Uterus (tissue), 4 donors: ENCODE measurements around the gene DAPK2. TPM values are rescaled to one million over a fixed set of nuclear protein-coding genes. Genes with fewer than 3 reads are reported as not detected.

ENCODE experiments used
- DNase-seq, 2 donors: peaks; one replicate each; pipeline ENCODE4 v3.0.0-alpha.2; 2019 to 2020
- H3K27ac ChIP-seq, 2 donors: fragments of 200-600 bp; sonication (generic); 1 replicate in 1 of 2; 2 replicates in 1 of 2; pipeline ENCODE4 v1.5.1; 2016 to 2018
- H3K27me3 ChIP-seq, 2 donors: fragments of 200-600 bp; sonication (generic); one replicate each; pipeline ENCODE4 v1.5.1; 2018 to 2019; ENCODE audit warnings: control low read depth in 1 of 2
- H3K36me3 ChIP-seq, 2 donors: fragments of 200-600 bp; sonication (generic); one replicate each; pipeline ENCODE4 v1.5.1; 2019; ENCODE audit warnings: control low read depth in 1 of 2
- H3K4me1 ChIP-seq, 2 donors: fragments of 200-600 bp; sonication (generic); one replicate each; pipeline ENCODE4 v1.5.1; 2018 to 2019; ENCODE audit warnings: control low read depth in 1 of 2
- H3K4me3 ChIP-seq, 2 donors: fragments of 200-600 bp; sonication (generic); 1 replicate in 1 of 2; 2 replicates in 1 of 2; pipeline ENCODE4 v1.5.1; 2018 to 2019; ENCODE audit warnings: mild to moderate bottlenecking in 1 of 2
- H3K9me3 ChIP-seq, 2 donors: fragments of 200-600 bp; sonication (generic); one replicate each; pipeline ENCODE4 v1.5.1; 2019; ENCODE audit warnings: control low read depth in 1 of 2
- POLR2A ChIP-seq, 2 donors: fragments of 450-650 bp; IDR thresholded peaks; one replicate each; pipeline ENCODE4 v1.6.1; 2016; ENCODE audit warnings: antibody characterized with exemption in 2 of 2, mild to moderate bottlenecking in 1 of 2, moderate library complexity in 1 of 2
- intact Hi-C: fragments of 100-400 bp; cut with DNase I; formaldehyde crosslinking; loops from one replicate; pipeline ENCODE4 v1.15.1; 2023; ENCODE audit warnings: low total_unique reads
- total RNA-seq, 4 donors: library from RNA; depleted of rRNA in 3 of 4; stranded (reverse); fragments of >200 nt in 3 of 4; gene quantifications; one replicate each; pipeline versions ENCODE4 v1.1.0 to v1.2.4, GENCODE V29; 2014 to 2023
- TF ChIP-seq, protein P1 (sequence below), 4 experiments: fragments of 200-600 bp in 2 of 4; fragments of 450-650 bp in 2 of 4; sonication (generic) in 2 of 4; IDR thresholded peaks; one replicate each; pipeline ENCODE4 v1.5.1; 2016 to 2019; ENCODE audit warnings: antibody characterized with exemption in 4 of 4, mild to moderate bottlenecking in 2 of 4, moderate library complexity in 1 of 4
- donor health status: DM: yes; HTN: yes; CAD: no.

The DAPK2 gene
- total RNA-seq, 4 donors from 2014 or later = 0.88 to 5.3 (median 1.4) TPM

DNA sequence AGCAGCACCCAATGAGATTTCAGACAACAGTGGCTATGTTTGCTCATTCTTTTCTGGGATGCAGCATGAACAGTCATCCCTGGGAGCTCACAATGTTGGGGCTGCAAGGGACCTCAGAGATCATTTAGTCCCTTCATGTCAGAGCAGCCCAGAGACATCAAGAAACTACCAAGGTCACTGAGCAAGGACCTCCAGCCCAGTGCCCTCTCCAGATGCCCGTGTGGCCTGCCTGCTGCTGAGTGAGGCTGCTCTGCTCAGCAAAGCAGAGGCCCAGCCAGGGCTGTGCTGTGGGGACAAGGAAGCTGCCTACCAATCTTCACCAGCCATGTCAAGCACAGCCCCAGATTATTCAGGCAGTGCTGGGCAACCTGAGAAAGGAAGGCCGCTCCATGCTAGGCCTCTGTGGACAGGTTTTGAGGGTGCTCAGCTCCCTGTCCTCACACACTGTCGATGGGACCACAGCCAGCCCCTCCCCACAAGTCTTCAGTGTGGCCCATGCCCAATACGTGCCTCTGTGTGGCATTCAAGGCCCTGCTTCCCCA lies 99.7 kb downstream of the DAPK2 start:
- Histone ChIP-seq H3K27ac (no peak overlapping the region), H3K36me3 (no peaks in the 10 kb centered on the region), H3K27me3 (no peaks in the 10 kb centered on the region), H3K4me1 (no peaks in the 10 kb centered on the region), H3K4me3 (no peak overlapping the region), H3K9me3 (no peaks in the 10 kb centered on the region)
- TF ChIP-seq, protein P1, sequence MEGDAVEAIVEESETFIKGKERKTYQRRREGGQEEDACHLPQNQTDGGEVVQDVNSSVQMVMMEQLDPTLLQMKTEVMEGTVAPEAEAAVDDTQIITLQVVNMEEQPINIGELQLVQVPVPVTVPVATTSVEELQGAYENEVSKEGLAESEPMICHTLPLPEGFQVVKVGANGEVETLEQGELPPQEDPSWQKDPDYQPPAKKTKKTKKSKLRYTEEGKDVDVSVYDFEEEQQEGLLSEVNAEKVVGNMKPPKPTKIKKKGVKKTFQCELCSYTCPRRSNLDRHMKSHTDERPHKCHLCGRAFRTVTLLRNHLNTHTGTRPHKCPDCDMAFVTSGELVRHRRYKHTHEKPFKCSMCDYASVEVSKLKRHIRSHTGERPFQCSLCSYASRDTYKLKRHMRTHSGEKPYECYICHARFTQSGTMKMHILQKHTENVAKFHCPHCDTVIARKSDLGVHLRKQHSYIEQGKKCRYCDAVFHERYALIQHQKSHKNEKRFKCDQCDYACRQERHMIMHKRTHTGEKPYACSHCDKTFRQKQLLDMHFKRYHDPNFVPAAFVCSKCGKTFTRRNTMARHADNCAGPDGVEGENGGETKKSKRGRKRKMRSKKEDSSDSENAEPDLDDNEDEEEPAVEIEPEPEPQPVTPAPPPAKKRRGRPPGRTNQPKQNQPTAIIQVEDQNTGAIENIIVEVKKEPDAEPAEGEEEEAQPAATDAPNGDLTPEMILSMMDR (IDR thresholded peaks at IDR 0.05) = no peak
- TF ChIP-seq POLR2A (IDR thresholded peaks at IDR 0.05) = no peak
- no peak for DNase-seq
- intact Hi-C loops = no loop called here

DNA sequence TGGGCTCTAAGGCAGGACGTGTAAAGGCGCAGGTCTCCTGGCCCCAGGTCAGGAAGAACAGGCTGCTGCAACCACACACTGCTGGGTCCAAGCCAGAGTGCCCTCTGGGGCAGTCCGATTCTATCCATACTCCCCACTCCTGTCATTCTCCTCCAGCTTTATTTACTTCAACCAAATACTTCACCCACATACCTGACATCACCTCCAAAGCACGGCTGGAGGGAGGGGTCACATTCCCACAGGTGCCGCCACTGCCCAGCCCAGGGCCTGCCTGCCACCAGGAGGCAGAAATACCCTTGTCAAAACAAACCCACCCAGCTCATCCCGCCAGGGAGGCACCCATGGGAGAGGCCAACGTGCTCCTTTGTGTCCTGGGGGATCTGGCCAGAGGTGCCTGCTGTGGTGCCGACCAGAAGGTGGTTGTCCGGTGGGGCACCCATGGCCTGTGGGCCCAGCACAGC lies 100.4 kb downstream of the DAPK2 start:
- no peaks in the 10 kb centered on the region for H3K9me3 ChIP-seq
- intact Hi-C loops = no loop called here
- H3K4me3 ChIP-seq = no peak overlapping the region
- H3K4me1 ChIP-seq = no peaks in the 10 kb centered on the region
- H3K27ac ChIP-seq = no peak overlapping the region
- no peak for TF ChIP-seq POLR2A (IDR thresholded peaks at IDR 0.05)
- TF ChIP-seq, protein P1 (IDR thresholded peaks at IDR 0.05) = no peak
- no peaks in the 10 kb centered on the region for H3K27me3 ChIP-seq
- DNase-seq = no peak
- H3K36me3 ChIP-seq = no peaks in the 10 kb centered on the region

DNA sequence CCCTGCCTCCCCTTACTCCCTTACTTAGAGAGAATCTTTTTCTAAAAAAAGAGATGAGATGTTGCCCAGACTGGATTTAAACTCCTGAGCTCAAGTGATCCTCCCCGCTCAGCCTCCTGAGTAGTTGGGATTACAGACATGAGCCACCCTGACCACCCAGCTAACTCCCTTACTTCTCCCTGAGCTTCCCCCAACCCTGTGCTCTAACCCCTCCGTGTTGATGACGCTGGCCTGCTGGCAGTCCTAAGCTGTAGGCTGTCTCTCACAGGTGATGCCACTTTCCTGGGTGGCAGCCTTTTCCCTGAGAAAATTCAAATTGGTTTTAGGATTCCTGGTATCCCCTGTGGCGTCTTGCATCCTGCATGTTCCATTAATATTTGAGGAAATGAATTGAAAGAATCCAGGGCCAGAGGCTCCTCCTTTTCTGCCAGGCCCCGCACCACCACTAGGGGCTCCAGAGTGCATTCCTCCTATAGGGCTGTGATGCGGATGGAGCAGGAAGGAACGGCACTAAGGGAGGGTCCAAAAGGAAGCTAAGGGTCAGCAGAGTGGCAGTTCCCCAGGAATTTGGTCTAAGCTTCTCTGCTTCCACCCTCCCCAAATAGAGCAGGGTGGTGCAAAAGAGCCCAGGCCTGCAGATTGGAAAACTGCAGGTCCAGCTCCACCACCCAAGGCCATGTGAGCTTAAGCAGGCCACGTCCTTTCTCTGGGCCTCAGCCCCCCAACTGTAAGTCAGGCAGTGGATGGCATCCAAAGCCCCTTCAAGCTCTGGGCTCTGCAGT lies 101.1 kb downstream of the DAPK2 start:
- no peak for TF ChIP-seq POLR2A (IDR thresholded peaks at IDR 0.05)
- TF ChIP-seq, protein P1 (IDR thresholded peaks at IDR 0.05) = peak; percentile 71 to 86 (median 73)
- no peaks in the 10 kb centered on the region for H3K4me1 ChIP-seq
- no peak overlapping the region for H3K27ac ChIP-seq
- no peaks in the 10 kb centered on the region for H3K36me3 ChIP-seq
- H3K27me3 ChIP-seq = no peaks in the 10 kb centered on the region
- H3K4me3 ChIP-seq = no peak overlapping the region
- H3K9me3 ChIP-seq = no peaks in the 10 kb centered on the region
- intact Hi-C loops = no loop called here
- peak; percentile 58 to 59 for DNase-seq

DNA sequence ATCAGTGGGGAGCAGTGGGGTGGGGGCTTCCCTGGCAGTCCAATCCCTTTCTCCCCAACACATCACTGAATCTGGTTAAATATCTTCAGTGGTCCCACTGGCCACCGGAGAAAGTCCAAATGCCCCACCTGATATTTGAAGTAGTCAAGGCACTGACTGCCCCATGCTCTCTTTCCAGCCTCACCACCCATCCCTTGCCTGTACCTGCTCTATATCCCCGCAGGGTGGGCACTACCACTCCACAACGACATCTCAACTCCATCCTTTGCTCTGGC lies 101.7 kb downstream of the DAPK2 start:
- Histone ChIP-seq H3K27ac (no peak overlapping the region), H3K9me3 (no peaks in the 10 kb centered on the region), H3K4me3 (no peak overlapping the region), H3K4me1 (no peaks in the 10 kb centered on the region), H3K27me3 (no peaks in the 10 kb centered on the region), H3K36me3 (no peaks in the 10 kb centered on the region)
- TF ChIP-seq POLR2A (IDR thresholded peaks at IDR 0.05) = no peak
- TF ChIP-seq, protein P1 (IDR thresholded peaks at IDR 0.05) = no peak
- intact Hi-C loops = no loop called here
- DNase-seq = no peak

DNA sequence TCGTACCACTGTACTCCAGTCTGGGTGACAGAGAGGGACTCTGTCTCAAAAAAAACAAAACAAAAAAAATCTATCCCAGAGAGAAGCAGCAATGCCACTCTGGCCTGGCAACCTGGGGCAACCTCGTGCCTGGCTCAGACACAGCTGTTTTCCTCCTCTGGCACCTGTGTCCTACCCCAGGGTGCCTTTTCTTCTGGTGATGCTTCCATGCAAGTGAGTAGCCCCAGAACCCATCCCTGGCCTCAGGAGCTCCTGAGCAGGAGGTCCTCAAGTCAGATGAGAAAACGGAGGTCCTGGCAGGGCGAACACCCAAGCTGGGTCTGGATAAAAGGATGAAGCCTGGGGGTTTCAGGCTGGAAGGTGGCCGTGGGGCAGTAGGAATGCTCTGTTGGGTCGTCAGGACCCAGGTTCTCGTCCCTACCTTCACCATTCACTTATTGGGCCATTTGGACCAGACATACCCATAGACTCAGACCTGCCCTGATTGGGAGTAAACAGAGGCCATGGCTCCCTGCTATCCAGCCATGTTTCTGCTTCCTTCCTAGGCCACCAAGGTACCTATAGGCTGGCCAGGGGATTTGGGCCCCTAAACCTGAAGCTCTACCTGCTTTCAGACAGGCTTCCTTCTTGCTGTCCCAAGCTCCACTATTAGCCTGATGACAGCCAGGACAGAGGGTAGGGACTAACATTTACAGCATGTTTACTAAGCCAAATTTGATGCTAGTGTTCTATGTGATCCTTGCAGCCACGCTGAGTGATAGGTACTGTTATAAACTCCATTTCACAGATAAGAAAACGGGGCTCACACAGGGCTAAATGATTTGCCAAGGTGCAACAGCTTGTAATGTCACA lies 102.2 kb downstream of the DAPK2 start:
- intact Hi-C loops = no loop called here
- Histone ChIP-seq H3K4me3 (no peak overlapping the region), H3K36me3 (no peaks in the 10 kb centered on the region), H3K4me1 (no peaks in the 10 kb centered on the region), H3K27me3 (no peaks in the 10 kb centered on the region), H3K9me3 (no peaks in the 10 kb centered on the region), H3K27ac (no peak overlapping the region)
- TF ChIP-seq, protein P1 (IDR thresholded peaks at IDR 0.05) = no peak
- no peak for TF ChIP-seq POLR2A (IDR thresholded peaks at IDR 0.05)
- no peak for DNase-seq
